ENCODE data around the gene CACNA2D4. TPM values are rescaled to one million over a fixed set of nuclear protein-coding genes. Genes with fewer than 3 reads are reported as not detected.

CACNA2D4 gene
- total and polyA plus RNA-seq, 2 donors from 2014 or later = 2.5 to 7.3 TPM

GRCh38 chr12:1879633-1880032 is 38.8 kb downstream of the CACNA2D4 start:
- no peak for TF ChIP-seq CTCF (IDR thresholded peaks at IDR 0.05; ENCODE audit: borderline replicate concordance, extremely low read depth, insufficient read depth)
- Histone ChIP-seq H3K9ac (ENCODE audit: low read length in 3 of 3) (no peak overlapping the region), H3K9me3 (ENCODE audit: control insufficient read depth in 2 of 3, insufficient read depth in 1 of 3, low read length in 3 of 3) (no peaks in the 10 kb centered on the region), H3K27me3 (ENCODE audit: control insufficient read depth, insufficient read depth, low read length) (no peaks in the 10 kb centered on the region), H3K4me1 (ENCODE audit: control insufficient read depth in 2 of 3, insufficient read depth in 2 of 3, low read depth in 1 of 3, low read length in 3 of 3) (no peaks in the 10 kb centered on the region), H3K27ac (ENCODE audit: low read depth in 2 of 2, low read length in 2 of 2) (no peak overlapping the region), H3K36me3 (ENCODE audit: control insufficient read depth in 2 of 3, insufficient read depth in 3 of 3, low read length in 3 of 3) (no peaks in the 10 kb centered on the region), H3K4me3 (ENCODE audit: low read length in 3 of 3) (no peak overlapping the region)
- FAIRE-seq (no peak), DNase-seq (peak in 1 of 5 donors; percentile 35)
- intact Hi-C loops (cut with DNase I) = no loop called here

- H3K9ac ChIP-seq (ENCODE audit: low read length in 3 of 3) = no peak overlapping the region
- no peaks in the 10 kb centered on the region for H3K9me3 ChIP-seq (ENCODE audit: control insufficient read depth in 2 of 3, insufficient read depth in 1 of 3, low read length in 3 of 3)
- H3K36me3 ChIP-seq (ENCODE audit: control insufficient read depth in 2 of 3, insufficient read depth in 3 of 3, low read length in 3 of 3) = no peaks in the 10 kb centered on the region
- FAIRE-seq (no peak), DNase-seq (no peak)
- no peak overlapping the region for H3K27ac ChIP-seq (ENCODE audit: low read depth in 2 of 2, low read length in 2 of 2)
- no peak for TF ChIP-seq CTCF (IDR thresholded peaks at IDR 0.05; ENCODE audit: borderline replicate concordance, extremely low read depth, insufficient read depth)
- no peak overlapping the region for H3K4me3 ChIP-seq (ENCODE audit: low read length in 3 of 3)
- H3K4me1 ChIP-seq (ENCODE audit: control insufficient read depth in 2 of 3, insufficient read depth in 2 of 3, low read depth in 1 of 3, low read length in 3 of 3) = no peaks in the 10 kb centered on the region
- intact Hi-C loops (cut with DNase I) = no loop called here
- H3K27me3 ChIP-seq (ENCODE audit: control insufficient read depth, insufficient read depth, low read length) = no peaks in the 10 kb centered on the region
Observed at GRCh38 chr12:1878695-1879094, 39.8 kb downstream of the CACNA2D4 start.

GRCh38 chr12:1878214-1878613 is 40.2 kb downstream of the CACNA2D4 start:
- no peaks in the 10 kb centered on the region for H3K27me3 ChIP-seq (ENCODE audit: control insufficient read depth, insufficient read depth, low read length)
- H3K4me3 ChIP-seq (ENCODE audit: low read length in 3 of 3) = no peak overlapping the region
- no peak for DNase-seq
- FAIRE-seq = no peak
- no peaks in the 10 kb centered on the region for H3K4me1 ChIP-seq (ENCODE audit: control insufficient read depth in 2 of 3, insufficient read depth in 2 of 3, low read depth in 1 of 3, low read length in 3 of 3)
- no peak overlapping the region for H3K27ac ChIP-seq (ENCODE audit: low read depth in 2 of 2, low read length in 2 of 2)
- no peaks in the 10 kb centered on the region for H3K9me3 ChIP-seq (ENCODE audit: control insufficient read depth in 2 of 3, insufficient read depth in 1 of 3, low read length in 3 of 3)
- no peak overlapping the region for H3K9ac ChIP-seq (ENCODE audit: low read length in 3 of 3)
- no peaks in the 10 kb centered on the region for H3K36me3 ChIP-seq (ENCODE audit: control insufficient read depth in 2 of 3, insufficient read depth in 3 of 3, low read length in 3 of 3)
- intact Hi-C loops (cut with DNase I) = no loop called here
- TF ChIP-seq CTCF (IDR thresholded peaks at IDR 0.05; ENCODE audit: borderline replicate concordance, extremely low read depth, insufficient read depth) = no peak

- Histone ChIP-seq H3K27ac (ENCODE audit: low read depth in 2 of 2, low read length in 2 of 2) (no peak overlapping the region), H3K4me3 (ENCODE audit: low read length in 3 of 3) (no peak overlapping the region), H3K9me3 (ENCODE audit: control insufficient read depth in 2 of 3, insufficient read depth in 1 of 3, low read length in 3 of 3) (no peaks in the 10 kb centered on the region), H3K4me1 (ENCODE audit: control insufficient read depth in 2 of 3, insufficient read depth in 2 of 3, low read depth in 1 of 3, low read length in 3 of 3) (no peaks in the 10 kb centered on the region), H3K9ac (ENCODE audit: low read length in 3 of 3) (no peak overlapping the region), H3K27me3 (ENCODE audit: control insufficient read depth, insufficient read depth, low read length) (no peaks in the 10 kb centered on the region), H3K36me3 (ENCODE audit: control insufficient read depth in 2 of 3, insufficient read depth in 3 of 3, low read length in 3 of 3) (no peaks in the 10 kb centered on the region)
- FAIRE-seq = no peak
- no peak for TF ChIP-seq CTCF (IDR thresholded peaks at IDR 0.05; ENCODE audit: borderline replicate concordance, extremely low read depth, insufficient read depth)
- DNase-seq = no peak
- intact Hi-C loops (cut with DNase I) = no loop called here
Observed at GRCh38 chr12:1877169-1877878, 41.1 kb downstream of the CACNA2D4 start.
